HG02852 (cell line): ENCODE results near the gene NUMA1.

Experiments
- ATAC-seq: cut with Tn5 transposase; IDR thresholded peaks from one replicate; pipeline ENCODE4 v1.9.1; 2021; ENCODE audit warnings: mild to moderate bottlenecking, moderate library complexity; ENCODE audit not compliant: unreplicated experiment

Gene NUMA1

GRCh38 chr11:72102162-72102561, 21.8 kb upstream of the NUMA1 start:
- no peak for ATAC-seq

- no peak for ATAC-seq
These were observed 20.1 kb upstream of the NUMA1 start for GRCh38 chr11:72100462-72100861.

GRCh38 chr11:72100009-72100408, 19.7 kb upstream of the NUMA1 start:
- no peak for ATAC-seq

DNA sequence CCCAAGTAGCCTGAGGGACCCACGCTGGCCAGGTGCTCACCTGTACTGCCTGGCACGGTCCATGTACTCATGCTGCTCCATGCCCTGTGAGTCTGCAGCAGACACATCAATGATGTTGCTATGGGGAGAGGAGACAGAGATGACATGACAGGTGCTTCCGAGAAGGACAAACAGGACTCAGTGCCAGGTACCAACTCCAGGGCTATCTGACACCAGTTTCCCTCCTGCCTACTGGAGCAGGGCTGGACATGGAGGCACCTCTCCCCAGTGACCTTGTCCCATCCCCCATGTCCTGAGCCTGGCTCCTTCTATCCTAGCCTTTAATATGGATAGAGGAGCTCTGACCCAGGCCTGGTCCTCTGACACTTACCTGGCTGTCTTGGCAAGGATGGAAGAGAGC, 18.4 kb upstream of the NUMA1 start:
- no peak for ATAC-seq

DNA sequence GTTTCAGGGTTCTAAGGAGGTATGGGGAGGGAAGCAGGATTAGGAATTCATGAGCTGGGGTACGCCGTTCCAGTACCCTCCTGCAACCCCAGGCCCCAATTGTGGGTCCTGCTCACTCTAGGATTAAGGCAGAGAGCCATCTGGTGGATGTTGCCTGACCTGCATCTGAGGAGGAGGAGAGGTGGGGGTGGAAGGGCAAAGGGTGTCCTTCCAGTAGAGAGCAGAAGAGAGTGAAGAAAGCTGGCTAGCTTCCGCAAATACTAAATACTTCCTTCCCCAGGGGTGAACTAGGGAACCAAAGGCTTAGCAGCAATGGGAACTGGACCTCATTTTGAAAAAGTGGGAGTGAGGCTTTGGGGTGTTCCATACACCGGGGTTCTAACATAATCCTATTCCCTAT, 10.9 kb upstream of the NUMA1 start:
- ATAC-seq: no peak

GRCh38 chr11:72088076-72088808, 7.9 kb upstream of the NUMA1 start:
- no peak for ATAC-seq

- ATAC-seq: no peak
These were observed 5.4 kb upstream of the NUMA1 start for GRCh38 chr11:72085621-72086351.

GRCh38 chr11:72084965-72085364, 4.6 kb upstream of the NUMA1 start:
- ATAC-seq: no peak

DNA sequence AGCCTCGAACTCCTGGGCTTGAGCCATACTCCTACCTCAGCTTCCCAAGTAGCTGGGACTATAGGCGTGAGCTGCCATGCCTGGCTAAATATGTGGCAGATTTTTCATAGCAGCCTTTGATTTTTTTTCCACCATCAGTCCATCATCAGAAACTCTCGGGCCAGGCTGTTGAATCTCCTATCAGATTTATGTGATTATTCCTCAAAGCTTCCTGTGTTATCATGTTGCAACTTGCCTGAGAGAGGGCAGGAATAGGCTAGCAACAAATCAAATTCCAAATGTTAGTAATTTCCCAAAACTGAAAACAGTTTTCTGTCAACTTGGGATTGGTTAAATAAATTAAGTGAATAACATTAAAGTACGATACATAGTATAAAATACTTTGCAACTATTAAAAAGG, 3.7 kb upstream of the NUMA1 start:
- no peak for ATAC-seq

GRCh38 chr11:72083414-72083813, 3.1 kb upstream of the NUMA1 start:
- no peak for ATAC-seq

DNA sequence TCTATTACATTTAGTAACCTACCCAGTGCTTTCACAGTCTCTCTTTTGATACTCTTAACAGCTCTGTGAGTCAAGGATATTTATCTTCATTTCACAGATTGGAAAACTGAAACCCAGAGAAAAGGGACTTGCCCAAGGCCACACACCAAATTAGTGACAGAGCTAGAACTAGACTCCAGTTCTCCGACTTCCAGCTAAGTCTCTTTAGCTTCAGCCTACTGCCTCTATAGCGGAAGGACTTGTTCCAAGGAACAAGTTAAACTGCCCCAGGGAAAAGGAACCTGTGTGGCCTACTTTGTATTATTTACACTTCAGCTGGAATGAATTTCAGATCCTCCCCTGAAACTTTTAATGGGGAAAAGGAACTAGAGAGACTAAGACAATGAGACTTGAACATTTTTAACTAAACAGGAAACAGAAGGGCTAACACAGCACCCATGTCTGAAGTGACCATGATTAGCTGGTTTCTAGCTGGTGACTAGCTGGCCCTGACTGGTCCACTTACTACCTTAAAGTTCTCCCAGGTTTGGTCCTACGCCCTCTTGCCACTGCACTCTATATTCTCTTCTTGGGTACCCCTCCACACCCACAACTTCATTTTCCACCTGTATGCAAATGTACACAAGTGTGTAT, 1.6 kb upstream of the NUMA1 start:
- ATAC-seq: no peak

DNA sequence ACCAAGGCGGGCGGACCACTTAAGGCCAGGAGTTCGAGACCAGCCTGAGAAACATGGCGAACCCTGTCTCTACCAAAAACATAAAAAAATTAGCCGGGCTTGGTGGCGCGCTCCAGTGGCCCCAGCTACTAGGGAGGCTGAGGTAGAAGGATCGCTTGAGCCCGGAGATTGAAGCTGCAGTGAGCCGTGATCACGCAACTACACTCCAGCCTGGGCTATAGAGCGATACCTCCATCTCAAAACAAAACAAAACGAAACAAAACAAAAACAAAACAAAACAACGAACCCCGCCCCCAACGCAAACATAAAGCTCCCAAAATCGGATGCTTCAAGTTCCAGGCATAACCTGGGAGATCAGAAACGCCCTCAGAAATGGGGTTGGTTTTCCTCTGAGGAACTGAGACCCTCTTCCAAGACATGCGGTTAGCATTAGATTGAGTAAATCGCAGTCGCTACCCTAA, 872 bp upstream of the NUMA1 start:
- no peak for ATAC-seq

DNA sequence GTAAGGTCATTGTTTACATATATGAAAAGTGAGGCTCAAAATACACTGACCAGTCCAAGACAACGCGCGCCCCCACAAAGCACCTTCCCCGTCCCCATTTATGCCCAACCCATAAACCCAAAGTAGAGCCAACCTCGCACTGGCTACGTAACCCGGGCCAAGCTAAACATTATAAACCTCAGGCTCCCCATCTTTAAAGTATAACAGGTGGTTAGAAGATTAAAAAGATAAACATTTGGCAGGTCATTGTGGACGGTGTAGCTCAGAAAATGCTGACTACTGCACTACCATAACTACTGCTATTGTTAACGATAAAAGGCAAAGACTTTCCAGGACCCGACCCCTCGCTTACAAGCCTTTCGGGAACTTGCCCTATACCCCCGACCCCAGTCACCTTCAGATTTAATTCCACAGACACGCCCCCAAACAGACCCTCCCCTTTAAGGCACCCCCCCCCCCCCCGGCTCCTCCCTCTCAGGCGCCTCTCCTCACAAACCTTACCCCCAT, 470 bp downstream of the NUMA1 start:
- ATAC-seq: no peak

GRCh38 chr11:72078477-72078876, 1.9 kb downstream of the NUMA1 start:
- no peak for ATAC-seq

DNA sequence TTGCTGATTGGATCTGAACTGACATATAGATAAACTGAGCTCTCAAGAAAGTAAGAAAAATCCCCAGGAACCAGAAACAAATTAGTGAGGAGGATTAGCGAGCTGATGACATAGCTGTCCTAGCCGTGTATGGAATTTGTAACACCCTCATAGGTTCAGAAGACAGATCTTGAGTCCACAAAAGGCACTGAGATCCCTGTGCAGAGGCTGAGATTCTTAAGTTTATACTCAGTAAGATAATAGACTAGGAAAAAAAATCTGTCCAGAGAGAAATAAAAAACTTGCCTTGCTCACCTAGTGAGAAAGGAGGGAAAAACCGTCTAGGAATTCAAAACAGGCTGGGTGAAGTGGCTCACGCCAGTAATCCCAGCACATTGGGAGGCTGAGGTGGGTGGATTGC, 4.6 kb downstream of the NUMA1 start:
- no peak for ATAC-seq

GRCh38 chr11:72075109-72075508, 5.2 kb downstream of the NUMA1 start:
- no peak for ATAC-seq

DNA sequence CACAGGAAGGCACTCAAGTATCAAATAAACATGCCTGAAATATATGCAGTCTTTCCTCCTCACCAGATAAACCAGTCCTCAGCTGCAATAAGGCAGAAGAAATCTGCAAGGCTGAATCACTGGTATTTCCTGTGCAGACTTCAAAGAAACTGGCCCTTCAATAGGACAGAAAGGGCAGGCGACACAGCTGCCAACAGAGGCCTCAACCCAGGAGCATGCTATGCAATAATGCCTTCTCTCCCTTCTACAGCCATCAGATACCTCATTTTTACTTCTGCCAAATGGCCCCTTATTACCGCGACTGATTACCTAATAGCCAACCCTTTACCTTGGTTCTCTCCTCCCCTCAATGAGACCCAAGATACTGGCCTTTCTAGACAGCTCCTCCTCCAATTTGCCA, 8.0 kb downstream of the NUMA1 start:
- ATAC-seq: no peak

DNA sequence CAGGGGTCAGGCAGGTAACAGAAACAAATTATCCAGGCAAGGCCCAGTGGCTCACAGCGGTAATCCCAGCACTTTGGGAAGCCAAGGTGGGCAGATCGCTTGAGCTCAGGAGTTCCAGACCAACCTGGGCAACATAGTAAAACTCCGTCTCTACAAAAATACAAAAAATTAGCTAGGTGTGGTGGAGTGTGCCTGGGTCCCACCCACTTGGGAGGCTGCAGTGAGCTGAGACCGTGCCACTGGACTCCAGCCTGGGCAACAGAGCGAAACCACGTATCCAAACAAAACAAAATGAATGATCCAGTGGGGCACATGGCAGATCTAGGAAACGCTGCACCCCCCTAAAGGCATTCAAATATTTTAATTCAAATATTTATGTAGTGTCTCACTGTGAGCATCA, 9.9 kb downstream of the NUMA1 start:
- no peak for ATAC-seq

DNA sequence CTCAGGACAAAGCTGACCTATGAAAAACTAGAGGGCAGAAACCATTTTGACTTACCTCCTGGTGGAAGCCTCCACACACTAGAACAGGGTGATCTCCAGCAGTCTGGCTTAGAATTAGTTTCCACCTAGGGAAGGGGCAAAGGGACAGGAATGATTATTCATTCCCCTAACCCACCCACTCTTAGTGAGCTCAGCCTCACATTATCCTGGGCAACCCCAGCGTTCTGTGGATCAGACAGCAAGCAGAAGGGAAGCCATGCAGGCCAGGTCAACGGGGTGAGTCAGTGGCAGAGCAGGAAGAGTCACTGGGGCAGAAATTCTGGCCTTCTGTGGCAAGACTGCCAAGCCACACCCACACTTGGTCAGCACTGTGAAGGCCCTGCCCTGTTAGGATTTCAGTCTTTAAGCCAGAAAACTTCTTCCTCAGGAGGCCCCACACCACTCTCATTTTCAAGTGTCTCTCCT, 10.5 kb downstream of the NUMA1 start:
- no peak for ATAC-seq

- no peak for ATAC-seq
These were observed 11.1 kb downstream of the NUMA1 start for GRCh38 chr11:72069200-72069599.

DNA sequence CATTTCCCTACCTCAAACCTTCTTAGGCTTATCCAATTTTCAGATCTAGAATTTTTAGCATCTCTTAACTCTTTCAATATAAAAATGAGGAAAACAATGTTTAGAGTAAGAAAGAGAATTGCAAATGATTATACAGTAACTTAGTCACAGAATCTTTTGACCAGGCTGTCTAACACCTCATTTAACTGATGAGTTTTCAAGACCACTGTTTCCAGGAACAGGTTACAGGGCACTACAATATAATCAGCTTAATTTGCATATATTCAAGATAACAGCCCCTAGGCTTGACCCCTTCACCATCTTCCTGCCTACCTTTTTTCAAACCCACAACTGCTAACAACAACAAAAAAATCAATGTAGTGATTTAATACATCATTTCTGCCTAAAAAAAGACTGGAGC, 12.7 kb downstream of the NUMA1 start:
- no peak for ATAC-seq

GRCh38 chr11:72067266-72067665, 13.1 kb downstream of the NUMA1 start:
- ATAC-seq: no peak
